ENCODE data around the gene CTDSPL.

Gene CTDSPL

DNA sequence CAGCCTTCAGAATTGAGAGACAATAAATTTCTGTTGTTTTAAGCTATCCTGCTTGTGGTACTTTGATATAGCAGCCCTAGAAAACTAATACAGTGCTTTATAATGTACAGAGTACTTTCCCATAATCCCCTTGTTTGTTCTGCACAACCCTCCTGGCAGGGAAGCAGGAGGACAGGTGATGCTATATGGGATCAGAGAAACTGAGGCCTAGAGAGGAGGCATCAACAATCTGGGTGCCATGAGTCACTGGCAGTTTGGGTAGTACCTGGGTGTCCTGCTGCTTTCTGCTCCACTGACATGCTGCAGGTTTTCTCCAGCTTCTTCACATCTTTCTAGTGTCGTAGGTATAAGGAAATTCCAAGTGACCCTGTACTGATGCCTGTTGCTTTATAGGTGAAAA is 55.0 kb downstream of the CTDSPL start (continued):
- no peak for TF ChIP-seq TOX (CRISPR knock-in tag; IDR thresholded peaks at IDR 0.05; ENCODE audit: borderline replicate concordance)
- no peak for TF ChIP-seq ISL1 (CRISPR knock-in tag; IDR thresholded peaks at IDR 0.05)
- TF ChIP-seq BACH2 (CRISPR knock-in tag; IDR thresholded peaks at IDR 0.05; ENCODE audit: borderline replicate concordance) = no peak
- no peak for TF ChIP-seq ZC3H10 (CRISPR knock-in tag; IDR thresholded peaks at IDR 0.05)
- no peak for TF ChIP-seq ARNTL (CRISPR knock-in tag; IDR thresholded peaks at IDR 0.05; ENCODE audit: borderline replicate concordance, low read depth)
- TF ChIP-seq ZFP30 (CRISPR knock-in tag; IDR thresholded peaks at IDR 0.05) = no peak

DNA sequence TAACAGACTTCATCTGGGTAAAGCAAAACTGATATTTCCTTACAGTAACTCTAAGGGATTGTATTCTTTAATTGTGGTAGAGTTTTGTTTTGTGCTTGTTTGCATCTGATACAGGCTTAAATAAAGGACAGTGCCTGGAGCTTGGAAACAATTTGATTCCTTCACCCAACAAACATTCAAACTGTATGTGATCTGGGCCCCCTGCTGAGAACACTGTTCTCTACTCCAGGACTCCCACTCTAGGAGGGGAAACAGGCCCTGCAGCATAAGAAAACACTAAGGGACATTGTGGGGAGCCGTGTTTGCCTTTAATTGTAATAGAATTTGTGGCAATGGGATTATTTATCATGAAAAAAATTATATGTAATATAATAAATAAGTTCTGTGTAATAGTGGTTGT is 56.9 kb downstream of the CTDSPL start:
- no peak for ATAC-seq
- TF ChIP-seq SNAI2 (CRISPR knock-in tag; IDR thresholded peaks at IDR 0.05) = no peak
- no peak for TF ChIP-seq ZNF565 (CRISPR knock-in tag; conservative IDR thresholded peaks at IDR 0.05; ENCODE audit: low read depth)
- TF ChIP-seq ISL1 (CRISPR knock-in tag; IDR thresholded peaks at IDR 0.05) = no peak
- no peak for TF ChIP-seq ZC3H10 (CRISPR knock-in tag; IDR thresholded peaks at IDR 0.05)
- no peak for TF ChIP-seq GLIS3 (CRISPR knock-in tag; IDR thresholded peaks at IDR 0.05)
- TF ChIP-seq BACH2 (CRISPR knock-in tag; IDR thresholded peaks at IDR 0.05; ENCODE audit: borderline replicate concordance) = no peak
- no peak for TF ChIP-seq POU6F1 (CRISPR knock-in tag; IDR thresholded peaks at IDR 0.05; ENCODE audit: borderline replicate concordance, low read depth)
- TF ChIP-seq PPARA (CRISPR knock-in tag; IDR thresholded peaks at IDR 0.05; ENCODE audit: borderline replicate concordance) = no peak
- no peak for TF ChIP-seq ZFP30 (CRISPR knock-in tag; IDR thresholded peaks at IDR 0.05)

- TF ChIP-seq ZFP3 (CRISPR knock-in tag; IDR thresholded peaks at IDR 0.05) (no peak), ZNF70 (CRISPR knock-in tag; IDR thresholded peaks at IDR 0.05) (no peak), ISL1 (CRISPR knock-in tag; IDR thresholded peaks at IDR 0.05) (no peak)
- peak; percentile 7; the same call in 1 of the 3 replicates for ATAC-seq
Observed at GRCh38 chr3:37920156-37920699, 58.5 kb downstream of the CTDSPL start.

DNA sequence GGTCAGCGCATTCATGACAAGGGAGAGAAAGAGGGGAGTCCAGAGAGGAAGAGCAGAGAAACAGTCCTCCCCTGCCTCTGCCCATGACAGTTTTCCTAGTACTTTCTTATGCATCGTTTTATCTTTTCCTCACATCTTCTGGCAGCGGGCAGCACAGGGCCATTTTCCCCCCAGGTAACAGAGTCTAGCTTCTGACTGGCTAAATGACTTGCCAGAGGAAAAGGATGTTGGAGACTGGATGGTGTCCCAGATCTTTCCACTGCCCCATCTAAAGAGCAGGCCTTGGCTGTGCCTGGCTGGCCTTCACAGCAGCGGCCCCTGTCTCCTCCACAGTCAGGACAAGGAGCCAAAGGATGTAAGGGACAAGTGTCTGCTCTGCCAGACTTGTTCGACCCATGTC is 59.3 kb downstream of the CTDSPL start:
- ATAC-seq = peak; percentile 26; the same call in 2 of the 3 replicates
- peak; percentile 42; the same call in 1 of the 2 replicates for TF ChIP-seq TSHZ2 (CRISPR knock-in tag; IDR thresholded peaks at IDR 0.05)
- TF ChIP-seq, protein P1, sequence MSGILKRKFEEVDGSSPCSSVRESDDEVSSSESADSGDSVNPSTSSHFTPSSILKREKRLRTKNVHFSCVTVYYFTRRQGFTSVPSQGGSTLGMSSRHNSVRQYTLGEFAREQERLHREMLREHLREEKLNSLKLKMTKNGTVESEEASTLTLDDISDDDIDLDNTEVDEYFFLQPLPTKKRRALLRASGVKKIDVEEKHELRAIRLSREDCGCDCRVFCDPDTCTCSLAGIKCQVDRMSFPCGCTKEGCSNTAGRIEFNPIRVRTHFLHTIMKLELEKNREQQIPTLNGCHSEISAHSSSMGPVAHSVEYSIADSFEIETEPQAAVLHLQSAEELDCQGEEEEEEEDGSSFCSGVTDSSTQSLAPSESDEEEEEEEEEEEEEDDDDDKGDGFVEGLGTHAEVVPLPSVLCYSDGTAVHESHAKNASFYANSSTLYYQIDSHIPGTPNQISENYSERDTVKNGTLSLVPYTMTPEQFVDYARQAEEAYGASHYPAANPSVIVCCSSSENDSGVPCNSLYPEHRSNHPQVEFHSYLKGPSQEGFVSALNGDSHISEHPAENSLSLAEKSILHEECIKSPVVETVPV (CRISPR knock-in tag; IDR thresholded peaks at IDR 0.05) = no peak

GRCh38 chr3:37922721-37923568 is 61.3 kb downstream of the CTDSPL start:
- TF ChIP-seq ZNF565 (CRISPR knock-in tag; conservative IDR thresholded peaks at IDR 0.05; ENCODE audit: low read depth) = no peak
- no peak for TF ChIP-seq RARB (CRISPR knock-in tag; IDR thresholded peaks at IDR 0.05)
- TF ChIP-seq POU6F1 (CRISPR knock-in tag; IDR thresholded peaks at IDR 0.05; ENCODE audit: borderline replicate concordance, low read depth) = no peak
- TF ChIP-seq ZC3H10 (CRISPR knock-in tag; IDR thresholded peaks at IDR 0.05) = no peak
- TF ChIP-seq, protein P1 (CRISPR knock-in tag; IDR thresholded peaks at IDR 0.05) = no peak
- no peak for TF ChIP-seq PPARA (CRISPR knock-in tag; IDR thresholded peaks at IDR 0.05; ENCODE audit: borderline replicate concordance)
- no peak for TF ChIP-seq TSHZ2 (CRISPR knock-in tag; IDR thresholded peaks at IDR 0.05)
- TF ChIP-seq GLIS3 (CRISPR knock-in tag; IDR thresholded peaks at IDR 0.05) = no peak
- TF ChIP-seq TCF4 (CRISPR knock-in tag; IDR thresholded peaks at IDR 0.05; ENCODE audit: borderline replicate concordance) = no peak
- TF ChIP-seq SNAI2 (CRISPR knock-in tag; IDR thresholded peaks at IDR 0.05) = no peak
- TF ChIP-seq ZNF8 (CRISPR knock-in tag; IDR thresholded peaks at IDR 0.05) = no peak
- peak; percentile 73 for ATAC-seq

Measured in SK-N-SH treated with all-trans-retinoic acid at 6 μM for 48 hours (cell line).